HG03520 (cell line): Measurements from ENCODE around the gene CDYL.
"Not testable (repeated sequence)": the region's sequence is repeated elsewhere in the genome, so short reads cannot be mapped to it uniquely, and the experiment has no call there.

Experiments used
- ATAC-seq: cut with Tn5 transposase; IDR thresholded peaks from one replicate; pipeline ENCODE4 v1.9.1; 2021; ENCODE audit warnings: mild to moderate bottlenecking, moderate library complexity; ENCODE audit not compliant: unreplicated experiment

The CDYL gene

GRCh38 chr6:4803343-4803744 lies 27.1 kb downstream of the CDYL start:
- ATAC-seq = no peak

DNA sequence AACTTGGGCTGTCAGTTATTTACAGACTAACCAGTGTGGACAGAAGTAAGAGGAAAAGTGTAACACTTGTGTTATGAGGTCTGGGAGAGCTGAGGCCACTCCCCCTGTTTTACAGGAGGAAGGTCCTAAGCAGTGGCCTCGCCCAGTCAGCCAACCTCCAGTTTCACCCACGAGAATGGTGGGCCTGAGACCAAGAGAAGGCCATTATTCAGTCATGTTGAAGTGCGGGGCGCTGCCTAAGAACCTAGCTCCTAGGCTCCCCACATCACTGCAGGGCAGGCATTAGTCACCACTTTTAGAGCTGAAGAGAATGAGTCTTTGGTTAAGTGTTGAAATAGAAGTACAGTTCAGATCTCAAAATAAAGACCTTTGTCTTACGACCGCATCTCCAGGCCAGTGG lies 27.9 kb downstream of the CDYL start:
- no peak for ATAC-seq

GRCh38 chr6:4805553-4806336 lies 29.5 kb downstream of the CDYL start:
- no peak for ATAC-seq

DNA sequence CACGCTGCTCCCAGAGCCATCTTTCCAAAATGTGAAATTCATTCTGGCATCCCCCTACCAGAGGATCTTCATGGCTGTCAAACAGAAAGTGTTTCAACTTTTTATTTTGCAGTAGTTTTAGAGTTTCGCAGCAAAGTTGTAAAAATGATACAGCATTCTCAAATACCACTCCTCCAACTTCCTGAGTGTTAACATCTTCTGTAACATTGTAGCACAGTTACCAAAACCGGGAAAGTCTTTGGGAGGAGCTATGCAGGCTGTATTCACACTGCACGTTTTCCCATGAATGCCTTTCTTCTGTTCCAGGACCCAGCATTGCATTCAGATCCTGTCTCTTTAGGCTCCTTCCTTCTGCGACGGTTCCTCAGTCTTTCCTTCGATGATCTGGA lies 30.1 kb downstream of the CDYL start:
- no peak for ATAC-seq

- no peak for ATAC-seq
These were observed 30.6 kb downstream of the CDYL start for GRCh38 chr6:4806791-4807190.

- no peak for ATAC-seq
These were observed 32.2 kb downstream of the CDYL start for GRCh38 chr6:4808396-4808795.

- no peak for ATAC-seq
These were observed 34.1 kb downstream of the CDYL start for GRCh38 chr6:4809999-4810918.

- no peak for ATAC-seq
These were observed 35.9 kb downstream of the CDYL start for GRCh38 chr6:4812068-4812467.

GRCh38 chr6:4813055-4813454 lies 36.9 kb downstream of the CDYL start:
- no peak for ATAC-seq

- no peak for ATAC-seq
These were observed 38.0 kb downstream of the CDYL start for GRCh38 chr6:4814212-4814611.

GRCh38 chr6:4814987-4815386 lies 38.8 kb downstream of the CDYL start:
- no peak for ATAC-seq

- no peak for ATAC-seq
These were observed 39.4 kb downstream of the CDYL start for GRCh38 chr6:4815584-4815983.

DNA sequence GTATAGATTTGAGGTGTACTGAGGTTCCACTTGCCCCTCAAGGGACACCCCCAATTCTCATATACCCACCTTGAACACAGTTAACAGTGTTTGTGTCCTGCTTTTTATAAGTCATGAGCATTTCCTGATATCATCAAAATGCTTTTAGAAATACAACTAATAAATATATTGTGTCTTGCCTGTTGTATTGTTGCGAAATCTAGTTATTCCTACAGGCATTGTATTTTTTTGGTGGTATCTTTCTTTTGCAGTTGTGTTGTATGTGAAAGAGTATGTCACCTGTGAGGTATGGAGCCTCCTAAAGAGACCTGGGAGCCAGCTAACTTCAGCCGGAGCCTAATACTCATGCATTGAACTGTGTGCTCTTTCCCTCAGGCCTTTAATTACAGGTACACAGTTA lies 40.7 kb downstream of the CDYL start:
- ATAC-seq = no peak

- no peak for ATAC-seq
These were observed 41.3 kb downstream of the CDYL start for GRCh38 chr6:4817551-4817950.

GRCh38 chr6:4818272-4818938 lies 42.2 kb downstream of the CDYL start:
- no peak for ATAC-seq

DNA sequence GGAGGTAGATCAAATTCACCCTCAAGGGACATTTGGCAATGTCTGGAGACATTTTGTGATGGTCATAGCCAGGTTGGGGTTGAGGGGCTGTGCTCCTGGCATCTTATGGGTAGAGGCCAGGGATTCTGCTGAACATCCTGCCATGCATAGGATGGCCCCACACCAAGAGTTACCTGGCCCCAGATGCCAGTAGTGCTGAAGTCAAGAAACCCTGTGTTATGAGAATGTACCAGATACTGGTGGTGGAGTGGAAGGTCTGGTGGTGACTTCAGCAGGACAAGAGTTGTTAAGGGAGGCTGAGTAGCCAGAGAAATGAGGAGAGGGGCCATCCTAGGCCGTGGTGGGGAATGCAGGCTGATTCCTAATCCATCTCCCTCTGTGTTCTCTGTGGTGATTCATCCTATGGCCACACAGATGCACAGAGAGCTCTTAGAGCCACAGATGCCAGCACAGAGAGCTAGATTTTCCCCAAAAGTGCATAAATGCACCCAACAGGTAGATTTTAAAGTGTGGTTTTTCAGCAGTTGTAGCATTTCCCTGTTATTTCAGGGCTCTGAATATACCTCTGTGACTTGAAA lies 43.6 kb downstream of the CDYL start:
- ATAC-seq = no peak

DNA sequence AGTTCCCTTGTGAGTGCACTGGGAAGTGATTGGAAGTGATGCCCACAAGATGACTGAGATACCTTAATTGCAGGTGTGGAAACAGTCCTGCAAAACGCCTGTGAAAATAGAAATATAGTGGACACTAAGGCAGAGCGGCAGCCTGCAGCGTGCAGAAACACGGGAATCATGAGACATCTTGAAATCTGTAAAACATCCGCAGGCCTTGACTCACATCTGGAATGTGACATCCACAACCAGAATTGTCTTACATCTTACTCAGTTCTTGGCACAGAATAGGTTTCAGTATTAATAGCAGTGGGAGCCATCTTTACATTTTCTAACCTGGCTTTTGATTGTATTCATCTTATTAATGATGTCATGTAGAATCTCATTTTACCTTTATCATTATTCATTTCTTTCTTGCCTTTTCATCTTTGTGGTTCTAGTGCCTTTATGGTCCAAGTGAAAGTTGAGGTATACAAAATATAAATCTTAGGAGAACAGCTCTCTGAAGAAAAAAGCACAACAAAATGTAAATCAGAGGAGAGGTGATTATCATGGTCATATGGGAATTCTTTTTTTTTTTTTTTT lies 44.6 kb downstream of the CDYL start:
- no peak for ATAC-seq

DNA sequence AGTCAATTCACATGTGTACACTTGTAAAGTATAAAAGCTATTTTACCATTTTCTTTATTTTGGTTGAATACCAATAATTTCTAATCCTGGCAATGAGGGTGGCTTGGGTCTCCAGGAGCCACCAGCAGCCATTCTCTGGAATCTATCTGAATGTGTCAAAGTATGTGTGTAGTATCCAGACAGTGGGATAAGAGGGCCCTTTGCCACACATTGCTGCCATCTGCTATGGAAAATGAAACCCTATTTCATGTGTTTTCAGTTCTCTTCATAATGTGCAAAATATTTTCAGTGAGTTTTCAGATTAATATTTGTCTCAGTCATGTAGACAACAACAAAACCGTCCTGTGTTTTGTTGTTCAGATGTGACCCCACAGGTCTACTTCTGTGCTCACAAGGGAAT lies 46.3 kb downstream of the CDYL start:
- ATAC-seq = no peak

- no peak for ATAC-seq
These were observed 52.0 kb downstream of the CDYL start for GRCh38 chr6:4828187-4828698.

- ATAC-seq = no peak
These were observed 52.9 kb downstream of the CDYL start for GRCh38 chr6:4829089-4829488.

DNA sequence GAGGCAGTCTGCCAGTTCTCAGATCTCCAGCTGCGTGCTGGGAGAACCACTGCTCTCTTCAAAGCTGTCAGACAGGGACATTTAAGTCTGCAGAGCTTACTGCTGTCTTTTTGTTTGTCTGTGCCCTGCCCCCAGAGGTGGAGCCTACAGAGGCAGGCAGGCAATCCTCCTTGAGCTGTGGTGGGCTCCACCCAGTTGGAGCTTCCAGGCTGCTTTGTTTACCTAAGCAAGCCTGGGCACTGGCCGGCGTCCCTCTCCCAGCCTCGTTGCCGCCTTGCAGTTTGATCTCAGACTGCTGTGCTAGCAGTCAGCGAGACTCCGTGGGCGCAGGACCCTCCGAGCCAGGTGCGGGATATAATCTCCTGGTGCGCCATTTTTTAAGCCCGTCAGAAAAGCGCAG lies 59.3 kb downstream of the CDYL start:
- not testable (repeated sequence) for ATAC-seq
